HG02610 (cell line): Measurements from ENCODE around the gene COP1.

Experiments
- ATAC-seq: cut with Tn5 transposase; IDR thresholded peaks from one replicate; pipeline ENCODE4 v1.9.1; 2021; ENCODE audit warnings: mild to moderate bottlenecking, moderate library complexity; ENCODE audit not compliant: unreplicated experiment

COP1 gene

DNA sequence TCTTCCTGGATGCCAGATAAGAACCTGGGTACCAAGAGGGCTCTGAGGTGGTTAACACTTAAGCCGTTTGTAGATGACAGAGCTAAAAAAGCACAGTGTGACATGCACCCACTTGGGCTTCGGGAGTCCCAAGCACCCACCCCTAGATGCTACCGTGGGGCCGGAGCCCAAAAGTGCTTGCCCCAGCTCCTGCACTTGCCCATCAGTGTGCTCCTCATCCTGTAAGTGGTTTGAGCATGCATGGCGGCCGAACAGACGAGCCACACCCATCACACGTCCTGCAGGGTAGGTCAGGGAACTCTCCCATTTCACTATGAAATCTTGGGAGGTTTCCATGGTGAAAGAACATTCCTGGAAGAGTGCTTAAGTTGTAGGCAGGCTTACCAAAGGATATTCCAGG, 304.8 kb downstream of the COP1 start:
- no peak for ATAC-seq

DNA sequence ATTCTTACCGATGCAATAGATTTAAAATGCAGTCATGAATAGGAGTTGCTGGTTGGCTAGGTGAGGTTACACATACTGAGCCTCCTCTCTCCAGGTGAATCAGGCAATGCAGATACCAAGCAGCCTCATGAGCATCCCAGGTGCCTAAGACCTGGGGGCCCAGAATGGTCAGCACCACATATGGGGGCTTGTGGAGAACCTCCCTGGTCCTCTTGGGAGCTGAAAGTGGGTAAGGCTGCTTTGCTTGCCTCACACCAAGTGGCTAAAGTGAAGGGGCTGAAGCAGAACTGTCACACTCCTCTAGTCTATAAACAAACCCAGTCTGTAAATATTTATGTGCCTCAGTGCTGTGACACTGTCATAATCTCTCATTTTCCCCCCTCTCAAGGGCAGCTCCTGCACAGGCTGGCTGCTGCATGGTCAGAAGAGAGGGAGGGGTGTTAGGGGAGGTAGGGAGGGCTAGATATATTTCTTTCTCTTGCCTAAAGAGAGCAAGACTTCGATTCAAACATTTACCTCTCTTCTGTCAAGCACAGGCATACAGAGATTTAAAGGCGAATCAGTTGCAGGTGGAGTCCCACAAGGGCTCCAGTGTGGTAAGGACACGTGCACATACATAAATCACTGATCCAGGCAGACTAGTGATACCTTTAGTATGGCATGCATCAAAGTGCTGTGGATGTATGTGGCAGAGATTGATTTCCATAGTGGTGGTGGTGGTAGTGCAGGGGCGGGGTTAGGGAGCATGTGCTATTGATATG, 305.8 kb downstream of the COP1 start:
- ATAC-seq: no peak

DNA sequence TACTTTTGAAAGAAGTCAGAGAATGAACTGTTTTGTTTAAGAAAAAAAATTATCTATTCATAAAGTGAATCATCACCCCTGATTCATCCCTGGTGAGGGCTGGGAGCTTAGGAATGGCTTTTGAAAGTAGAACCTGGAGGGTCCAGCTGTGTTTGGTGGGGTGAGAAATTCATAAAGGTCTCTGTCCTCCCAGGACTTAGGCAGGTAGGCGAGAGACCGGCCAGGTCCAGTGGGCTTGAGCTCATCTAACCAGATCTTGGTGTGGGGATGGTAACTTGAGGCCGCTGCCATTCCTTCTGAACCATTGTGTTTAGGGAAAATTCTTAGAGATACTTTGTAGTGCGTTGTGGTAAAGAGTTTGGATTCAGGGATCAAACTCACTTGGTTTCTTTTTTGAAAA, 306.9 kb downstream of the COP1 start:
- ATAC-seq: no peak

- ATAC-seq: no peak
Measured at GRCh38 chr1:175895966-175896365, 311.1 kb downstream of the COP1 start.
